ENCODE measurements around the gene CASP14. TPM values are rescaled to one million over a fixed set of nuclear protein-coding genes. Genes with fewer than 3 reads are reported as not detected.
A peak's percentile ranks its signal among the peaks of the same experiment; 100 is the strongest.

CASP14 gene
- total RNA-seq, 2 donors from 2014 or later: not detected

DNA sequence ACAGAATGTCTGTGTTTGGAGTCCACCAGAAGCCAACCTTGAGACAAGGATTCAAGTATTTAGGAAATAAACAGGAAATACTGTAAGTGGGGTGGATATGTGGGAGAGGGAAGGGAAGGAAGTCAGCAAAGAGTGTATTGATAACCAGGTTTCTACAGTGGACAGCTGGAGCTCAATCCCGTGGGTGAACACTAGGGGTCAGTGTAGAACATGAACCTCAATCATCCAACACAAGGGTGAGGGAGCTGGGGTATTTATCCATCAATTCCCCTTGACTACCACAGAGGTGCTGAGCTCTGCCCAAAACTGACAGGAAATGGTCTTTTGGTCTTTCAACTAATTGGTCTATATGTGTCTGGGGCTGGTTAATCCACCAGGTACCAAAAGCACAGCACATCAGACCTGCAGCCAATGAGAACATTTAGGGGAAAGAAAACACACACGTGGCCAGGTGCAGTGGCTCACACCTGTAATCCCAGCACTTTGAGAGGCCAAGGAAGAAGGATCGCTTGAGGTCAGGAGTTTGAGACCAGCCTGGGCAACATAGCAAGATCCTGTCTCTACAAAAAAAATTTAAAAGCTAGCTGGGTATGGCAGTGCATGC, 52.3 kb downstream of the CASP14 start:
- Mint-ChIP-seq H3K36me3 (peaks cover 5 to 35% of the 10 kb centered on the region in 2 donors), H3K27ac (no peak overlapping the region), H3K9me3 (peaks cover 10 to 13% of the 10 kb centered on the region in 2 donors)
- peak in 1 of 2 donors; percentile 67 for DNase-seq (ENCODE audit: low spot score in 2 of 2)
- peak; percentile 68 to 81 for ATAC-seq

DNA sequence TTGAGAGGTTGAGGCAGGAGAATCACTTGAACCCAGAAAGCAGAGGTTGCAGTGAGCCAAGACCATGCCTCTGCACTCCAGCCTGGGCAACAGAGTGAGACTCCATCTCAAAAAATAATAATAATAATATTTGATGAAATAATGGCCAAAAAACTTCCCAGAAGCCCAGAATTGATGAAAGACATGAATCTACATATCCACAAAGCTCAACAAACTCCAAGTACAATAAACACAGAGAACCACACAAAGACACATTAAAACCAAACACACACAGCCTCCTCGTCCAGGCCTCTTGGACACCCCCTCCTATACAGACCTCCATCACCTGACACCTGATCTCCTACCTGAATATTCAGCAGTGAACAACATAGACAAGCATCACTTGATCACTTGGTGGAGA, 54.7 kb downstream of the CASP14 start:
- DNase-seq (ENCODE audit: low spot score in 2 of 2) (no peak), ATAC-seq (no peak)
- Mint-ChIP-seq H3K36me3 (peaks cover 5 to 39% of the 10 kb centered on the region in 2 donors), H3K27ac (no peak overlapping the region), H3K9me3 (peaks cover 10 to 13% of the 10 kb centered on the region in 2 donors)

DNA sequence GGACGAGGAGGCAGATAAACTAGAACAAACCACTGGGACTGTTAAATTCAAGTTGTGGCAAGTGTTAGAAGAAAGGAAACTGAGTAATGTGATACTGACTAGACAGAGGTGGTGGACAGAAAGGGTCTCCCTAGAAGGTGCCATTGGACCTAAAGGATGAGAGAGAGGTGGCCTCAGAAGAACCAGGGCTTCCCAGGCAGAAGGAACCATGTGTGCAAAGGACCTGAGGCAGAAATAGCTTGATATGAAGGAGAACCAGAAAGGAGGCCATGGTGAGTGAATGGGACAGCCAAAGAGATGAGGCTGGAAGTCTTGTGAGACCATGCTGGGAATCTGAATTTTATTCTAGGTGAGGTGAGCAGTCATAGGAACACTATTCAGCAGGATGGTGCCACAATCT, 55.1 kb downstream of the CASP14 start:
- no peak for DNase-seq (ENCODE audit: low spot score in 2 of 2)
- Mint-ChIP-seq H3K9me3 (peaks cover 10 to 13% of the 10 kb centered on the region in 2 donors), H3K27ac (no peak overlapping the region), H3K36me3 (peaks cover 5 to 39% of the 10 kb centered on the region in 2 donors)
- ATAC-seq: no peak

DNA sequence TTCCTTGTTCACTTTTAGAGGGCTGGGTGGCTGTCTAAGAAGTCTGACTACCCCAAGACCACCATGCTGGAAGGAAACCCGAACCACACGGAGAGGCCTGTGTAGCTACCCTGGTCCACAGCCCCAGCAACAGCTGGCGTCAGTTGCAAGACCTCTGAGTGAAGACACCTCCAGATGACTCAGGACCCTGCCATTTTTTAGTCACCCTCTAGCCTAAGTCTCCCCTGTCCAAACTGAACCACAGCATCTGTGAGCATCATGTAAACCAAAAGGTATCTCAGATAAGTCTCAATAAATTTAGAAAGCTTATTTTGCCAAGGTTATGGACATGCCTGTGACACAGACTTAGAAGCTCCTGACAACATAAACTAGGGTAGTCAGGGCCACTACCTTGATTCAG, 55.8 kb downstream of the CASP14 start:
- peaks cover 10 to 13% of the 10 kb centered on the region in 2 donors for H3K9me3 Mint-ChIP-seq
- no peak overlapping the region for H3K27ac Mint-ChIP-seq
- DNase-seq (ENCODE audit: low spot score in 2 of 2) (no peak), ATAC-seq (peak in 1 of 2 donors; percentile 24)
- peaks cover 5 to 39% of the 10 kb centered on the region in 2 donors for H3K36me3 Mint-ChIP-seq

DNA sequence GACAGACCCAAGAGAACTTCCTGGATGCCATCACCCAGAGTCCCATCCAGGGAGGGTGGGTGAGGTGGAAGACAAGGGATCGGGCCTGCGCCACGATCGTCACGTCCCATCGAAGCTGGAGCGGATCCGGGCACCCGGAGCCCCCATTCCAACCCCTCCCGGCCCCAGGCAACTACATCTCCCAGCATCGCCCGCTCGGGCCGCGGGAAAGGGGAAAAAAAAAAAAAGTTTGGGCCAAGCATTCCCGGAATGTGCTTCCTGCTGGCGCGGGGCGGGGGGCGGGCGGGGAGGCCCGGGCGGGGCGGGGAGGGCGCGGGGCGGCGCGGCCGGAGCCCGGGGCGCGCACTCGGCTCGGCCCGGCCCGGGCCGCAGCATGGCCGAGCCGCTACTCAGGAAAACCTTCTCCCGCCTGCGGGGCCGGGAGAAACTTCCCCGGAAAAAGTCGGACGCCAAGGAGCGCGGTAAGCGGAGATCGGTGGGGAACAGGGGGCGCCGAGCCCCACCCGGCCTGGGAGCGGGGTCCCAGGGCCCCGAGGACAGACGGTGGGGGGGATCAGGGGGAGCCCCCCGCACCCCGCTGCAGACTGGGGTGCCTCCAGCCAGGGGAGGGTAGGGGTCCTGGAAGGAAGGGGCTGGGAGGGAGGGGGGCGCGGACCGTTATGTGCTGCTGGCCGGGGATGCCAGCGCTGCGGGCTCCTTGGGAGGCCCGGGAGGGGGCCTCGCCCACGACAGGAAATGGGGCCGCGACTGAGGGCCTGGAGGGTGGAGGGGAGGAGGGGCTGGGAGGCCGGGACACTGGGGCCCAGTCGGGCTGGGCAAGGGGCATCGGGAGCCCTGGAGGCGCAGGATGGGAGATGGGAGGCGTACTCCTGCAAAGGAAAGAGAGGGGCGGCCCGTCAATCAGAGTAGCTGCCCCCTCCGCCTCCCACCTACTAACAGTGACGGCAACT, 58.1 kb downstream of the CASP14 start, which contains the start of gene SYDE1:
Gene SYDE1 (plus strand): TSS at position 341 of the 950 bp plus-strand sequence. CDS start 33 bp downstream, at position 374.
- DNase-seq (ENCODE audit: low spot score in 2 of 2) (peak in 1 of 2 donors; percentile 37), ATAC-seq (peak; percentile 51 to 65)
- peaks cover 10 to 13% of the 10 kb centered on the region in 2 donors for H3K9me3 Mint-ChIP-seq
- H3K36me3 Mint-ChIP-seq: peaks cover 5 to 33% of the 10 kb centered on the region in 2 donors
- peak within 1 kb of the TSS; percentile 29 to 68 for H3K27ac Mint-ChIP-seq

Other genes starting within 250 kb of the CASP14 start
- gene OR7A5, start 214.3 kb upstream of the CASP14 start, total RNA-seq: not detected
- gene OR7C1, start 214.3 kb upstream of the CASP14 start, total RNA-seq: not detected
- gene OR7A10, start 200.6 kb upstream of the CASP14 start, total RNA-seq: not detected
- gene OR7A17, start 163.3 kb upstream of the CASP14 start, total RNA-seq: not detected
- gene OR7C2, start 108.0 kb upstream of the CASP14 start, total RNA-seq: not detected
- not detected for gene SLC1A6, start 69.6 kb upstream of the CASP14 start, total RNA-seq
- gene OR1I1, start 32.7 kb downstream of the CASP14 start, total RNA-seq: not detected
- 1 to 10 TPM; 1.9 to 3.9 TPM for gene SYDE1, start 57.9 kb downstream of the CASP14 start, total RNA-seq
- gene NOTCH3, start 151.5 kb downstream of the CASP14 start, total RNA-seq: under 1 TPM in 1 of 2 donors, not detected in 1; 0.07 TPM
- gene EPHX3, start 183.0 kb downstream of the CASP14 start, total RNA-seq: under 1 TPM in 1 of 2 donors, not detected in 1; 0.27 TPM

All from activated naive CD4-positive, alpha-beta T cell treated with anti-CD3 and anti-CD28 coated beads, Interleukin-2, amount 50 U/mL, for 72 hours (primary cell).